Suprapubic skin (tissue), 4 donors: Measurements from ENCODE around the gene FBRS. TPM values are rescaled to one million over a fixed set of nuclear protein-coding genes. Genes with fewer than 3 reads are reported as not detected.

Source experiments
- DNase-seq, 2 donors: peaks; one replicate each; pipeline ENCODE4 v3.0.0-alpha.2; 2019; ENCODE audit warnings: low spot score in 2 of 2
- H3K27ac ChIP-seq: fragments of 200-600 bp; sonication (generic); one replicate; pipeline ENCODE4 v1.5.1; 2019
- H3K27me3 ChIP-seq: fragments of 200-600 bp; sonication (generic); one replicate; pipeline ENCODE4 v1.5.1; 2019
- H3K36me3 ChIP-seq: fragments of 200-600 bp; sonication (generic); one replicate; pipeline ENCODE4 v1.5.1; 2019
- H3K4me1 ChIP-seq: fragments of 200-600 bp; sonication (generic); one replicate; pipeline ENCODE4 v1.5.1; 2019
- H3K4me3 ChIP-seq: fragments of 200-600 bp; sonication (generic); one replicate; pipeline ENCODE4 v1.5.1; 2019; ENCODE audit warnings: mild to moderate bottlenecking
- H3K9me3 ChIP-seq: fragments of 200-600 bp; sonication (generic); one replicate; pipeline ENCODE4 v1.5.1; 2019
- CTCF ChIP-seq, 2 donors: fragments of 200-600 bp in 1 of 2; fragments of 450-650 bp in 1 of 2; sonication (generic) in 1 of 2; IDR thresholded peaks; one replicate each; pipeline ENCODE4 v1.5.1; 2016 to 2019; ENCODE audit warnings: antibody characterized with exemption in 2 of 2, mild to moderate bottlenecking in 1 of 2, moderate library complexity in 1 of 2
- EP300 ChIP-seq: sonication (generic); formaldehyde crosslinking; IDR thresholded peaks from one replicate; pipeline ENCODE4 v1.6.1; 2017; ENCODE audit warnings: antibody characterized with exemption
- POLR2A ChIP-seq, 2 donors: fragments of 450-650 bp; IDR thresholded peaks; one replicate each; pipeline ENCODE4 v1.6.1; 2017; ENCODE audit warnings: antibody characterized with exemption in 2 of 2, mild to moderate bottlenecking in 2 of 2, moderate library complexity in 2 of 2
- POLR2AphosphoS5 ChIP-seq, 3 donors: sonication (generic); formaldehyde crosslinking; IDR thresholded peaks; one replicate each; pipeline ENCODE4 v1.6.1; 2017; ENCODE audit warnings: antibody characterized with exemption in 3 of 3
- WGBS: methylation state at CpG from one replicate; pipeline ENCODE4 v1.1.5; 2018; 5-methylcytosine and 5-hydroxymethylcytosine counted together
- total RNA-seq, 4 donors: library from RNA; depleted of rRNA; stranded (reverse); fragments of >200 nt; gene quantifications; one replicate each; pipeline ENCODE4 v1.1.0, GENCODE V29; 2016

Gene FBRS
- total RNA-seq, 4 donors from 2014 or later = 64.5 to 81.3 (median 73.1) TPM

- H3K4me1 ChIP-seq = peaks cover 51% of the 10 kb centered on the region
Observed at GRCh38 chr16:30664616-30665109, 6.4 kb downstream of the FBRS start.

GRCh38 chr16:30665155-30665829, 7.1 kb downstream of the FBRS start:
- Histone ChIP-seq H3K4me3 (no peak overlapping the region), H3K36me3 (peaks cover 91% of the 10 kb centered on the region), H3K9me3 (no peaks in the 10 kb centered on the region), H3K4me1 (peaks cover 45% of the 10 kb centered on the region), H3K27me3 (no peaks in the 10 kb centered on the region), H3K27ac (no peak overlapping the region)
- DNase-seq = no peak
- 89% methylated on average over 21 of the region's 22 CpGs for WGBS
- TF ChIP-seq POLR2AphosphoS5 (IDR thresholded peaks at IDR 0.05) (no peak), POLR2A (IDR thresholded peaks at IDR 0.05) (no peak), CTCF (IDR thresholded peaks at IDR 0.05) (no peak)

More at GRCh38 chr16:30664616-30665109, 6.4 kb downstream of the FBRS start:
- Histone ChIP-seq H3K9me3 (no peaks in the 10 kb centered on the region), H3K36me3 (peaks cover 85% of the 10 kb centered on the region), H3K27ac (no peak overlapping the region), H3K27me3 (no peaks in the 10 kb centered on the region), H3K4me3 (no peak overlapping the region)
- TF ChIP-seq CTCF (IDR thresholded peaks at IDR 0.05) = no peak
- TF ChIP-seq EP300 = no peak
- TF ChIP-seq POLR2A (IDR thresholded peaks at IDR 0.05) = no peak
- TF ChIP-seq POLR2AphosphoS5 (IDR thresholded peaks at IDR 0.05) = no peak
- 93% methylated on average over 11 of the region's 15 CpGs for WGBS
- DNase-seq = no peak

- TF ChIP-seq POLR2AphosphoS5 (IDR thresholded peaks at IDR 0.05) (no peak), POLR2A (IDR thresholded peaks at IDR 0.05) (no peak), CTCF (IDR thresholded peaks at IDR 0.05) (no peak), EP300 (no peak)
- no peak overlapping the region for H3K27ac ChIP-seq
- no peak for DNase-seq
- peaks cover 96% of the 10 kb centered on the region for H3K36me3 ChIP-seq
- no peaks in the 10 kb centered on the region for H3K27me3 ChIP-seq
- peaks cover 40% of the 10 kb centered on the region for H3K4me1 ChIP-seq
- 81% methylated on average over 4 of the region's 4 CpGs for WGBS
- H3K4me3 ChIP-seq = no peak overlapping the region
- no peaks in the 10 kb centered on the region for H3K9me3 ChIP-seq
Observed at GRCh38 chr16:30665830-30666190, 7.6 kb downstream of the FBRS start.

- Histone ChIP-seq H3K4me3 (no peak overlapping the region), H3K9me3 (no peaks in the 10 kb centered on the region), H3K4me1 (peaks cover 31% of the 10 kb centered on the region), H3K36me3 (peaks cover 92% of the 10 kb centered on the region), H3K27me3 (no peaks in the 10 kb centered on the region), H3K27ac (no peak overlapping the region)
- DNase-seq = no peak
- TF ChIP-seq EP300 (no peak), CTCF (IDR thresholded peaks at IDR 0.05) (no peak), POLR2AphosphoS5 (IDR thresholded peaks at IDR 0.05) (no peak), POLR2A (IDR thresholded peaks at IDR 0.05) (no peak)
- WGBS = 84% methylated on average over 7 of the region's 7 CpGs
Observed at GRCh38 chr16:30666681-30667080, 8.4 kb downstream of the FBRS start.

GRCh38 chr16:30667361-30667905, 9.2 kb downstream of the FBRS start:
- no peak for DNase-seq
- H3K4me1 ChIP-seq = peaks cover 24% of the 10 kb centered on the region
- no peaks in the 10 kb centered on the region for H3K27me3 ChIP-seq
- no peak overlapping the region for H3K27ac ChIP-seq
- no peak overlapping the region for H3K4me3 ChIP-seq
- no peaks in the 10 kb centered on the region for H3K9me3 ChIP-seq
- WGBS = 88% methylated on average over 11 of the region's 11 CpGs
- TF ChIP-seq EP300 = no peak
- TF ChIP-seq POLR2AphosphoS5 (IDR thresholded peaks at IDR 0.05) = no peak
- no peak for TF ChIP-seq POLR2A (IDR thresholded peaks at IDR 0.05)
- no peak for TF ChIP-seq CTCF (IDR thresholded peaks at IDR 0.05)
- peaks cover 84% of the 10 kb centered on the region for H3K36me3 ChIP-seq
